Right forelimb (tissue), 1 donor: Measurements from ENCODE around the gene ARSB.

Experiments used
- DNase-seq: peaks from one replicate; pipeline ENCODE4 v3.0.0-alpha.2; 2018

Gene ARSB

DNA sequence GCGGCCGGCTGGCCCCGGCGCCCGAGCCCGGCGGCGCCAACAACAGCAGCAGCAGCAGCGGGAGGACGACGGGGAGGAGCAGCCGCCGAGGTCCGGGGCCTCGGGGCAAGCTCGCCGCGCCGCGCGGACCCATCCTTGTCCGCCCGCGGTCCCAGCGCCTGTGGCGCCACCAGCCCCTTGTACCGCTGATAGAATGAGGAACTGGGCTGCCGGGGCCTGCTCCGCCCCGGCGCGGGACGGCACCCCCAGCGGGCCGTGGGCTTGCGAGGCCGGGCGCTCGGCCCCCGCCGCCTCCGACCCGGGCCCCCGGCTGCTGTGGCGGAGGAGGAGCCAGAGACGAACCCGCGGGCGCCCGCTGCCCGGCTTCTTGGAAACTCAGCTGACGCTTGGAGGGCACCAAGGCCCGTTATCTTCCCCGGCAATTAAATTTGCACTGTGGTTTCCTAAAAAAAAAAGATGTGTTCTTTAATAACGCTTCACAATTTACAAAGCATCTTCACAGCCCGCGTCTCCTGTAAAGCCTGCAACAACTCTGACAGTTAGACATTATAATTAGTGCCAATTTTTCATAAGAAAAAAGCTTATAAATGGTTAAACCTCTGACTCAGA is at the start of gene ARSB:
ARSB (minus strand) TSS at position 195 of the 609 bp plus-strand sequence; CDS start at position 133, 62 bp downstream.
- no peak for DNase-seq

DNA sequence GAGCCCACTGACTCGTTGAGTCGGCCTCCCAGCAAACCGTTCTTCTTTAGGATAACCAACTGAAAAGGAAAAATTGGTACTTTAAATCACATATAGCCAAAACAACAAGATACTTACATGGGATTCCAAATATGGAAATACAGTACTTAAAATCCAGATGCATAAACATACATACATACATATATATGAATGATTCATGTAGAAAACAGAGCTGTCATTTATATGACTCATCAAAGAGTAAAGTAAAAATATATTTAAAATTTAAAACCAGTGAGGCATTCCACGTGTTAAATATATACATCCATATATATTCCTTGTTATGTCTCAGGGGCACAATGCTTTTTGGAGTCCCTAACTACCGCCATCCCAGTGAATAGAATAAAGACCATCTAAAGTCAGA is 47.7 kb upstream of the ARSB start:
- no peak for DNase-seq

DNA sequence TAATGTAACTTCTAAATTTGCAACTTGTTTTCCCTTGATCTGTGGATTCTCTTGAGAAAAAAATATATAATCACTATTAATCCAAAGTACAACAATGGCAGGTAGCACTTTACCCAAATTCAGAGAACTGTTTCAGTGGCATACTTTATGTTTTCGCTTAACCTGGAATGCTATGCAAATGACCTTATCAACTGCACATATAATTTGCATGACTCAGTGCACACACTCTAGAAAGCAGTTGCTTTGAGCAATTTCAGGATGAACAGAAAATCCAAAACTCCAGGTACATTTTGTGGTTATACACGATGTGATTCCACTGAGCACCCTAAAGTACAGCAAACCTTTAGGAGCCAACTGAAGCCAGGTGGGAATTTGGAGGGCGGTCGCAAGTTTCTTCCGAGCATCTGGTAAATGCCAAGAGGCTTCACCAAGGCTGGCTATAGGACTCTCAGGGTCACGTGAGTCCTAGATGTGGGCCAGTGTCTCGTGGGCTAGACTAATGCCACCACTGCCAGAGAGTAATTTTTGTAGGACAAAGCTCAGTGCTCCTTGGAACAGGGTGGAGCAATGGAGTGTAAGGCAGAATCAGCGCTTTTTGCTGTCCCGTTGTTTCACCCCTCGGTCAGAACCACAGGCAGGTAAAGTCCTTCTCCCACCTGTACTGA is 47.1 kb upstream of the ARSB start:
- DNase-seq, result no peak

DNA sequence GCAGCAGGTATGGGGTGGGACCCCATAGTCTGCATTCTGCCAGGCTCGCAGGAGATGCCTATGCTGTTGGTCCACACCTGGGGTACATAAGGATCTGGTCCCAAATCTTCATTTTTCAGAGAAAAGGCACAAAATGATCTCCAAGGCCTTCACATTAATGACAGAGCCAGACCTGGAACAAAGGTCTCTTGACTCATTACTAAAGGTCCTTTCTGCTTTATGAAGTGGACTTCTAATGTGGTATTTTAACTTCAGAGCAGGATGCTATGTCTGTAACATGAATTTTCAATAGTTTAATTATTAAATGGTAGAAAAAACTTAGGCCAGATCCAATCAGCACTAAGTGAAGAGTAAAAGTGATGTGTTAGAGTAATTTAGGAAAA is 46.4 kb upstream of the ARSB start:
- DNase-seq, result no peak

DNA sequence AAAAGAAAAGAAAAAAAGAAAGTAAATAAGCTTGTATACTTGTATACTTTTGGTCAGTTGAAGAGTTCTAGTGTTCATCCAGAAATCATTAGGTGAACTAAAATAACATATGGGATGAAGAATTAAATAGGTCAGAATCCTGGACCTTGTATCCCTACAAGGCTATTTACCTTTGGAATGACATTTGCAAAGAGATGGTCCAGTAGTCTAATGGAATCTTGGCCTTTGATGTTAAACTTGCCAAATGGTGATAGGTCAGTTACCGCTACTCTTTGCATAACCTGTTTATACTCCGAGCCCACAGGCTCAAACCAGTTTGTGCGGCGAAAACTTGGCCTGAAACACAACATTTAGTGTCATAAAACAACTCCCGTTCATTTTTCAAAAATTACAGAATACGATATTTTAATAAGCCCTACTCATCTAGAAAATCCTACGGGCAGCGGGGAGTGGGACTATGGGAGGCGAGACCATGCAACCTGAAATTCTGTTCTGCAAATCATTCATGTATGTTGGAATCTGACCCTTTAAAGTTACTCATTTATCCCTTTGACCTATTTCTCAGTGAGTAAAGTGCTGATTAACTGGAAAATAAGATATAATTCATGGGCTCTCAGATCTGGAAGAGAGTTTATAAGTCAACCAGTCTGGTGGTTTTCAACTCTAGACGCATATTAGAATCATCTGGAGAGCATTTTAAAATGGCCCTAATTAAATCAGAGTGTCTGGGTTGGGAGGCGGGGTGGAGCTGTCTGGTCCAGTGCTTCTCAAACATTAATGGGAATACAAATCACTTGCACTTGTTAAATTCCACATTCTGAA is 45.8 kb upstream of the ARSB start:
- no peak for DNase-seq

DNA sequence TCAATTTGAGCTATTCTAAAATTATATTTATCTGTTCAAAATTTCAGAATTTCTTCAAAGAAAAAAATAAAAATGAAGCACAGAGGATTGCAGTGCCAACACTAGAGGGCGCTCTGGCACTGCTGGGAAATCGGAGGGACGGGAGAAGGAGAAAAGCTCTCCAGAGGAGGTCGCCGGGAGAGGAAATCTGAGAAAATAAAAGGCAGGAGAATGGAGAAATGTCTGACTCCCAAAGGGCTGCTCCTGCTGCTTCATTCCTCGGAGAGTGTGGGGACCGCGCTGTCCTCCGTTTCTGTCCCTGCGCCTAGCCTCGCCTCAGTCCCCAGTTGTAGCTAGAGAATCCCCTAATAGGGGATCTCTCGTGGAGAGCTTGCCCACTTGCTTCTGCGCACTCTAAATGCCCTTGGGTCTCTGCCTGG is 40.0 kb upstream of the ARSB start:
- DNase-seq, result peak; percentile 85

DNA sequence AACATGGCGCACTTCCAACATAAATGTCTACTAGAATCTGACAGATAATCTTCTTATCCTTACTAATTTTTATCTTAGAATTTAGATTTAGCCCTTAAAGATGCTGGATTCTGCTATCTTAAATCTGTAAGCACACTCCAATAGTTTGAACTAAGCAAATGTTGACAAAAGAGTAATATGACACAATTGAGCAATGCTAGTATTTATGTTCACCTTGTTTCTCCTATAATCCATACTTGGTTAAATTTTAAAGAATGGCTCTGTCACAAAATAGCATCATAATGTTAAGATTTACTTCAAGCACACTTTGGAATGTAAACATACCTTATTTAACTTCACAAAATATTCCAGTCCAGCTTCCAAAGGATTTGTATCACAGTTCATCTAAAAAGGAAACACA is 38.8 kb upstream of the ARSB start:
- DNase-seq, result no peak

DNA sequence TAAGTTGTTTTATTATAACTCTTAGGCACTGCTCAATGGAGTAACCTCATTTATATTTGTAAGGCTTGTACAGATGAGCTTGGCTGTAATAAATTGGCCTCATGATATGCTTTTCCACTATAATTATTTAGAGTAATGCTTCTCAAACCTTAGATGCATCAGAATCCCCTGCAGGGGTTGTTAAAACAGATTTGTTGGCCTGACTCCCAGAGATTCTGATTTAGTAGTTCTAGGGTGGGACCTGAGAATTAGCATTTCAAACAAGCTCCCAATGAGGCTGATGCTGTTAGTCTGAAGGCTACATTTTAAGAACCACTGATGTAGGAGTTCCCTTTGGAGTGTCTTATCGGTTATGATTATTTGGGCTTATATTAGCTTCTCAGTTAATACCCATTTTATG is 38.2 kb upstream of the ARSB start:
- no peak for DNase-seq

DNA sequence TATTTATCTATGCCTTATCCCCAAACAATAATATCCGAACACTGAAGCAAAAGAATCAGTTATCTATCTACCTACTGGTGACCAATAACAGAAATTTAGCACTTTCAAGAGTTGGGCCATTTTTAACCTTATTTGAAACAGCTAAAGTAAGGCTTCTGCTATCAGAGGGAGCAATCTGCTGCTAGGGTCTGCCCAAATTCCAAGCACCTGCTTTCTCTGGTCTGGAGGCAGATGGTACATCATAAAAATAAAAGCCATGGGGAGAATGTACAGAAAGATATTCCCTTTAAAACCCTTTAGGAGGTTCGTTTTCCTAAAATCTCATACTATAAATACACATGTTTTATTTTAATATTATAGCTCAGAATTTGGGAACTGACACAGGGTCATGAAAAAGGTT is 37.7 kb upstream of the ARSB start:
- DNase-seq, result no peak

DNA sequence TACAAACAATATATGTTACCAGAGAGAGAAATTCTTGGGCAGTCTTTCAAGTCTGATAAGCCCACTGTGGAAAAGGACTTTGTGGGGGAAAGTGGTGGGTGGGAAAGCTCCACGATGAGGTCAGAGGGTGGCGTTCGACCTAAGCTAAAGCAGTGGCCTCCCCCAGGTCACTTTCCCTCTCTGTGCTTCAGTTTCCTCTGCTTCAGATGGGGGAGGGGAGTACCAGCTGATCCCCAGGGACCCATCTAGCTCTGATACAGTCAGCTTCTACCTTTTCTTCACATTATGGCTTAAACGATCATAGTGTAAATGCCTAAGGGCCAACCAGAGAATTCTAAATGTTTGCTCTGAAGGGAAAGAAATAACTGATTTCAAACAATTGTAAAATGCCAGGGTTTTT is 36.6 kb upstream of the ARSB start:
- DNase-seq, result no peak

DNA sequence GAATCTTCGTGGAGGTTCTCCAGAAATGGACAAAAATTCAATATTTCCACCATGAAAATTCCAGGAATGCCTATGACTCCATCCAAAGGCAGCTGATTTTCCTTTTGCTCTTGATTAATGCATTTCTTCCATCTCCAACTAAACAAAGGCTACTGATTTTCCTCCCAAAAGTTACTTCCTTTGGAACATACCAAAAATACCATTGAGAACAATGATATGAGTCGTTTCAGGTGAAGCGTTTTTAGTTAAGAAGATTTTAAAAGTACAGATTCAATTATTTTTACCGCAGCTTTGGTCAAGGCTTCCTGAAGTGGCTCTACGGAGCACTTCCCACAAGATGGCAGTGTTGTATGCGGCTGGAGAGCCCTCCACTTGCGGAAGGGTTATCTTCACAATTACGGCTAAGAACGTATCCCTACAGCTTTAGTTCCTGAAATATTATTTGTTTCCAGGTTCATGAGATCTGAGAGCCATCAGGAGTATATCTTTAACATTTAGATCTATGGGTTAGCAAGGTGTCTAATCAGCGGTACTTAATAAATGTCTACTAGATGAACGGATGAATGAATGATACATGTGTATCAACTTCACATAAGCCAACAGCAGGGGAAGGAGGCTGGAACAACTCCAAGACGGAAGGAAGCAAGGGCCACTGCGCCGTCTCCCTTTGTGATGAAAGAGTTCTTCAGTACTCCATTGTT is 35.9 kb upstream of the ARSB start:
- peak; percentile 67 for DNase-seq

DNA sequence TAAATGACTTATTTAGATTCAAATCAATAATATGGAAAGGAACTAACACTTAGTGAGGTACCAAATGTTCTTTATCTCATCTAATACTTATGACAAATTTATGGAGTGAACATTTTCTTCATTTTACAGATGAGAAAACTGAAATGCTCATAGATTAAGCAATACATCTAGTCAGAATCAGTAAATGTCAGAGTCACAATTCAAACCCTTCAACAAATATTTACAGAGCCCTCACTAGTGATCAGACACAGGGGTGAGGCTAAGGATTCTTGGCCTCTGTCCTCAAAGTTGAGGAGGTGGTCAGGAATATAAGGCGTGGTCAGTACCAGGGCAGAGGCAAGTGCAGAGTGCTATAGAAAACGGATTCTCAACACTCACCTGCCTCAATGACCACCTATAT is 29.5 kb upstream of the ARSB start:
- DNase-seq, result no peak

DNA sequence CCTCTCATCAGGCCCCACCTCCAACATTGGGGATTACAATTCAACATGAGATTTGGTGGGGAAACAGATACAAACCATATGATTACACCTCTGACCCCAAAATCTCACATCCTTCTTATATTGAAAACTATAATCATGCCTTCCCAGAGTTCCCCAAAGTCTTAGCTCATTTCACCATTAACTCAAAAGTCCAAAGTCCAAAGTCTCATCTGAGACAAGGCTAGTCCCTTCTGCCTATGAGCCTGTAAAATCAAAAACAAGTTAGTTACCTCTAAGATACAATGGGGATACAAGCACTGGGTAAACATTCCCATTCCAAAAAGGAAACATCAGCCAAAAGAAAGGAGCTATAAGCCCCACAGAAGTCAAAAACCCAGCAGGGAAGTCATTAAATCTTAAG is 26.8 kb upstream of the ARSB start:
- DNase-seq, result no peak

DNA sequence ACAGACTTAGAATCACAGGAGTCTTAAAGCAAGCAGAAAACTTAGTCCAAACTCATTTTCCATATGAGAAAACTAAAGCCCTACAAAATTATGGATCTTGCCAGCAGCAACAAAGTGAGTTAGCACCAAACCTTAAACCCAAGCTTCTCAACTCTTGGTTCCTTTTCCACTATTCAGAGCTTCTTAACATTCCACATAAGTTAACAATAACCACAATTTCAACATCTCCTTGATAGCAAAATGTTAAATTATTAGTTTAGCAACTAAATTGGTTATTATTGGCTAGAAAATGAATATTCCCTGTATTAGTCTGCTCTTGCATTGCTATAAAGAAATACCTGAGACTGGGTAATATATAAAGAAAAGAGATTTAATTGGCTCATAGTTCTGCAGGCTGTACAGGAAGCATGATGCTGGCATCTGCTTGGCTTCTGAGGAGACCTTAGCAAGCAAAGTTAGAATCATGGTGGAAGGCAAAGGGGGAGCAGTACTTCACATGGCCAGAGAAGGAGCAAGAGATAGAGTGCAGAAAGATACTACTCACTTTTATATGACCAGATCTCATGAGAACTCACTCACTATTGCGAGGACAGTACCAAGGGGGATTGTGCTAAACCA is 26.2 kb upstream of the ARSB start:
- DNase-seq, result no peak

DNA sequence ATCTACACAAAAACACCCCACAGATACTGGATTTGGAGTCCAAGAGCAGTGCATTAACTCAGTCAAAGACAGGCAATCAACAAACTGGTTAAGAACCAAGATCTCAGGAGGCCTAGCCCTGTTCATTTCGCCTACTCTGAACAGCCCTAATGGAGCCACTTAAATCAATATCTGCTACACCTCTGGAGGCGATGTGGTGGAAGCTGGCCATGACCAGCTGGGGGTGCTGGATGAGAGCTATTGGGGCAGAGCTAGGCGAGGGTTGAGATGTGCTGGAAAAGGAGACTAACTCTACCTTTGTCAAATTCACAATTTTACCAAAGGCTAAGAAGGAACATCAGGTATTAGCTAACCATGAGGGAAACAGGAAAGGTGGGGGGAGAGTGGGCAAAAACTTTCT is 23.3 kb upstream of the ARSB start:
- no peak for DNase-seq

DNA sequence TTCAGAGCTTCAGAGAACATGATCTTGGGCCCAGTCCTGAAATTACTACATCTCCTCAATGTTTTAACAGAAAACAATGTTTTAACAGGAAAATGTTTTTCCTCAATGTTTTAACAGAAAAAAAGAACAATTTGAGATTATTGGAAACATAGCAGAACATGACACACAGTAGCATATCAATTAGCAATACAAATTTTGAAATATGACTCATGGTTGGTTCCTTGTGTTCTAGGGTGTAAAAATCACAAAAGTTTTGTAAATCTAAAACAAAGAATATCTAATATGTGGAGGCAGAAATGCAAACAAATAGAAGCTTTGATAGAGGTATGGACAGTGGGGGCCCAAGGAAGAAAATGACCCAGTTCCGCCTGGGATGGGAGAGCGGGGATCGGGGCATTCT is 22.8 kb upstream of the ARSB start:
- no peak for DNase-seq

DNA sequence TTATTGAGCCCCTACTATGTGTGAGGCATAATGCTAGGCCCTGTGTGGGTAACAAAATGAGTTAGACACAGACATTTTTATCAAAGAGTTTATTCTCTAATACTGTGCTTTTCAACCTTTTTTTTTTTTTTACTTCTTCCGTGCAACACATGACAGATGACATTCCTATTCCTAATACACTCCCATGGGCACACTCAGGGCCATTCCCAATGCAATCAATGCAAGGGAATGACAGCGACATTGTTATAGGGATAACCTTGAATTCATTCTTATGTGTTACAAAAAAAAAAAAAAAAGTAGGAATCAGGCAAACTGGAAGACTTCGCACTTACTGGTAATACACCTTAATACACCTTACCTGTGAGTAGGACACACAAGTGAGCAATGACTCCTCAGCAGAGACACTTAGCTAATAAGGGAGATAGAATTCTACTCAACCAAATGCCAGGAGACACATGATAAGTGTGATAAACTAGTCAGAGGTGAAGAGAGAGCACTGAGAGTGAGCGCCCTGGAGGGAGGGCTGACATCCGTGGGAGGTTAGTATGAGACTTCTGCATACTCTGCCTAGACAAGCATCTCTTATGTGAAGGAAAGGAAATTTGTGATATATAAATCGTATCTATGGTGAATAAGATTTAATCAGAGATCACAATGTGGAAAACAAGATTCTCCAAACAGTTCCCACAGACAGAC is 21.0 kb upstream of the ARSB start:
- no peak for DNase-seq

DNA sequence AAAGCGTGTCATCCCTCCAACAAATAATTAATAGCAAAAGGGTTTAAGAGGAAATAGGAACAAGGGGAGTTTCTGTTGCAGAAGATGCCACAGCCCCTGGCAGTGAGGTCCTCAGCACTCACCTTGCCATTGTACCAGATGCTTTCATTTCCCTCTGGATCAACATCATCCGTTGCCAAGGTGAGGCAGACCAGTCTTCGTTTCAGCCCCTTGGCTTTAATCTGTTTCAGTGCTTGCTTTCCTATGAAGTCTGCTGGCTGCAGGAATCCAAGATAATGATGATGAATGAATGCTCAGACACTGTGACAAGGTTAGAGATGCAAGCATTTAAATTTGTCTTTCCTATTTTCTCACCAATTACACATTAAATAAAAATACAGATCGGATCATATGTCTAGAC is 20.0 kb upstream of the ARSB start:
- no peak for DNase-seq

DNA sequence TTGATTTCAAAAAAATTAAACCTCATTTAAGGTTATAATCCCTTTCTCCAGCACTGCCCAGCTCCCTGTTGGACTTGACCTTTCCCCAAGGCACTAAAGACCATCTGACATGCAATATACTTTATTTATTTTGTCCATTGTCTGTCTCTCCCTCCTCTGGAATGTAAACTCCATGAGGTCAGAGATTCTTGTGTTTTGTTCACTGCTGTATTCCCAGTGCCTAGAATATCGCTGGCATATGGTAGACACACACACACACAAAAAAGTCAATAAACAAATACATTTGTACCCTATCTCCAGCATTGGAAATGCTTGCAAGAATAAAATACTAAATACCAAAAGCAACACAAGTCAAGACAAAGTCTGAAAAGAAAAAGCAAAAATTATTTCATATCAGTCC is 17.3 kb upstream of the ARSB start:
- DNase-seq, result no peak

DNA sequence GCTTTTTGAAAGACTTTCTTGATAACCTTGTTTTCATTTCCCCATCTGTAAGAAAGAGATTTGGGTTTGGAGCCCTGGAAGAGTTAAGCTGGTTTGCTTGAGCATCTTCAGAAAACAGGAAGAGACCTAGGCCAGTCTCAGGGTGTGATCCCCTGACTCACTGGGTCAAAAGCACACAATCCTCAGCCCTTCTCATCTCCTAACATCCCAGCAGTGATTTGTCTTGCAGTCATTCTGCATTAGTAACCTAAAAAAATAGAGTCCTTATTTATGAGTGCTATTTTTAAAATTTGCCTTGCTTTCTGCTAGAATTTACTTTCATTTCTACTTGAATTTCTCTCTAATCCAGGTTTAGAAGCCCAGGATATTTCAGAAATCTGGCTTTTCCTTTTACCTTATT is 16.4 kb upstream of the ARSB start:
- no peak for DNase-seq

DNA sequence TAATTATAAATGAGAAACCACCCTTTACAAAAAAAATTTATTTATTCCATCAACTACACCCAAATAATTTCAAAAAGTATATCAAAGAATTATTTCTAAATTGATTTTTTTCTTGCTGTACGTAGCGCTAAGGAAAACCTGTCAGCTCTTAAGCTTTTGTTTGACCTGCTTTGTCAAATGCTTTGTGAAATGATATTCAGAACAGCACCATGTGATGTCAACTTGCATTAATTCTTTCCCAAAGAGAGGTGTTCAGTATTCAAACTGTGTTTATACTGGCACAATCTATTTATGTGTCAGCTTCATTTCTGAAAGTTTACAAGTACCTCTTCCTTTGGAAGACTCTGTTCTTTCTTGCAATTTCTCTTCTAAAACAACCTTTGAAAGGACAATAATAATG is 12.0 kb upstream of the ARSB start:
- DNase-seq, result no peak

DNA sequence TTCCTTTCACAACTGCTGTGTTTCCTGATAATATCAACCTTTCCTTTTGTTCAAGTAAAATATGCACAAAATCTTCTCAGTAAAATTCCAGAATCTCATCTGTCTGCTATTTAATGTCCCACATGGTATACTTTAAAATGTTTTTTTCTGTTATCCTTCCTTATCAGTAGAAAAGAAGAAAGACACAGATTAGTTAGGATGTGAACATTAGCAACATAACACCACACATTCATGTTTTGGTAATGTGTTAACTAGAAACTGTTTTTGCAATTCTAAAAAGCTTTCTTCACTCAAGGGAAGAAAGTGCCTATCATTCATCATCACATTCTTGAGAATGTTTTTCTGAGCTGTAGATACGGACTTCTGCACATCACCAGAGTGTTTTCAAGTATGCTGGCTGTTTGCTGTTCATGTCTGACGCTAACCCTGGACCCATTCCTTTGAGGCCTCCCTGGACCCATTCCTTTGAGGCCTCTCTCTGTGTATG is 10.5 kb upstream of the ARSB start:
- no peak for DNase-seq
